Thoracic aorta (tissue), 2 donors: ENCODE measurements around the gene FARP1. TPM values are rescaled to one million over a fixed set of nuclear protein-coding genes. Genes with fewer than 3 reads are reported as not detected.

ENCODE experiments used
- ATAC-seq: fragments of 150-250 bp; one replicate; pipeline ENCODE4 v1.8.0; 2017; ENCODE audit warnings: low read depth; ENCODE audit not compliant: insufficient number of reproducible peaks, low FRiP score
- DNase-seq: peaks from one replicate; pipeline ENCODE4 v3.0.0-alpha.2; 2020; ENCODE audit warnings: low spot score
- H3K27ac ChIP-seq, 2 donors: fragments of 200-600 bp; sonication (generic); 1 replicate in 1 of 2; 2 replicates in 1 of 2; pipeline ENCODE4 v1.5.1; 2016; ENCODE audit warnings: mild to moderate bottlenecking in 2 of 2, moderate library complexity in 2 of 2
- H3K27me3 ChIP-seq: fragments of 200-600 bp; sonication (generic); replicated peaks from 2 replicates; pipeline ENCODE4 v1.6.0; 2016; ENCODE audit warnings: mild to moderate bottlenecking; ENCODE audit not compliant: insufficient read depth
- H3K36me3 ChIP-seq: fragments of 200-600 bp; sonication (generic); one replicate; pipeline ENCODE4 v1.5.1; 2016
- H3K4me1 ChIP-seq, 2 donors: fragments of 200-600 bp; sonication (generic); 1 replicate in 1 of 2; 2 replicates in 1 of 2; pipeline versions ENCODE4 v1.5.1 to v1.6.0; 2016; ENCODE audit warnings: low read depth in 2 of 2, mild to moderate bottlenecking in 1 of 2; ENCODE audit not compliant: control insufficient read depth in 1 of 2
- H3K4me3 ChIP-seq: fragments of 200-600 bp; sonication (generic); 2 replicates; pipeline ENCODE4 v1.5.1; 2016; ENCODE audit warnings: mild to moderate bottlenecking
- H3K9me3 ChIP-seq: fragments of 200-600 bp; sonication (generic); 2 replicates; pipeline ENCODE4 v1.5.1; 2016
- CTCF ChIP-seq: fragments of 200-600 bp; sonication (generic); IDR thresholded peaks from one replicate; pipeline ENCODE4 v1.5.1; 2019; ENCODE audit warnings: antibody characterized with exemption
- total RNA-seq, 2 donors: library from RNA; depleted of rRNA; stranded (reverse); fragments of >200 nt; gene quantifications; one replicate each; pipeline versions ENCODE4 v1.1.0 to v1.2.3, GENCODE V29; 2016

The FARP1 gene
- total RNA-seq, 2 donors from 2014 or later, result 17.6 to 30.3 TPM

GRCh38 chr13:98240135-98240534, 97.2 kb downstream of the FARP1 start:
- H3K27ac ChIP-seq, result no peak overlapping the region
- ATAC-seq, result no peak
- H3K4me3 ChIP-seq, result no peak overlapping the region
- H3K9me3 ChIP-seq, result no peaks in the 10 kb centered on the region
- TF ChIP-seq CTCF, result no peak
- no peaks in the 10 kb centered on the region for H3K4me1 ChIP-seq
- no peak for DNase-seq
- no peaks in the 10 kb centered on the region for H3K27me3 ChIP-seq
- H3K36me3 ChIP-seq, result no peaks in the 10 kb centered on the region

- Histone ChIP-seq H3K27ac (no peak overlapping the region), H3K9me3 (no peaks in the 10 kb centered on the region), H3K27me3 (no peaks in the 10 kb centered on the region), H3K4me3 (no peak overlapping the region), H3K4me1 (no peaks in the 10 kb centered on the region), H3K36me3 (no peaks in the 10 kb centered on the region)
- no peak for DNase-seq
- TF ChIP-seq CTCF, result no peak
- ATAC-seq, result no peak
Observed at GRCh38 chr13:98240974-98241373, 98.1 kb downstream of the FARP1 start.

- Histone ChIP-seq H3K27me3 (no peaks in the 10 kb centered on the region), H3K27ac (no peak overlapping the region), H3K4me3 (no peak overlapping the region), H3K36me3 (no peaks in the 10 kb centered on the region), H3K9me3 (no peaks in the 10 kb centered on the region), H3K4me1 (no peaks in the 10 kb centered on the region)
- no peak for DNase-seq
- no peak for TF ChIP-seq CTCF
- ATAC-seq, result no peak
Observed at GRCh38 chr13:98241976-98242375, 99.1 kb downstream of the FARP1 start.

GRCh38 chr13:98242403-98242802, 99.5 kb downstream of the FARP1 start:
- TF ChIP-seq CTCF, result no peak
- Histone ChIP-seq H3K27me3 (no peaks in the 10 kb centered on the region), H3K9me3 (no peaks in the 10 kb centered on the region), H3K4me1 (no peaks in the 10 kb centered on the region), H3K36me3 (no peaks in the 10 kb centered on the region), H3K27ac (no peak overlapping the region), H3K4me3 (no peak overlapping the region)
- no peak for DNase-seq
- ATAC-seq, result no peak

GRCh38 chr13:98243929-98244272, 101.0 kb downstream of the FARP1 start:
- H3K27me3 ChIP-seq, result no peaks in the 10 kb centered on the region
- no peaks in the 10 kb centered on the region for H3K9me3 ChIP-seq
- TF ChIP-seq CTCF, result no peak
- no peak overlapping the region for H3K27ac ChIP-seq
- DNase-seq, result no peak
- no peaks in the 10 kb centered on the region for H3K4me1 ChIP-seq
- H3K36me3 ChIP-seq, result no peaks in the 10 kb centered on the region
- no peak for ATAC-seq
- no peak overlapping the region for H3K4me3 ChIP-seq
